GM04504 (cell line): ENCODE measurements around the gene PXYLP1.

Experiments
- DNase-seq: peaks from one replicate; pipeline ENCODE4 v3.0.0-alpha.2; 2012; ENCODE audit warnings: low read depth

The PXYLP1 gene

GRCh38 chr3:141328286-141329166, 96.9 kb downstream of the PXYLP1 start:
- no peak for DNase-seq

- no peak for DNase-seq
These were observed 98.6 kb downstream of the PXYLP1 start for GRCh38 chr3:141330235-141330634.

GRCh38 chr3:141330718-141331376, 99.2 kb downstream of the PXYLP1 start:
- no peak for DNase-seq

- peak; percentile 89 for DNase-seq
These were observed 100.0 kb downstream of the PXYLP1 start for GRCh38 chr3:141331377-141332318.

DNA sequence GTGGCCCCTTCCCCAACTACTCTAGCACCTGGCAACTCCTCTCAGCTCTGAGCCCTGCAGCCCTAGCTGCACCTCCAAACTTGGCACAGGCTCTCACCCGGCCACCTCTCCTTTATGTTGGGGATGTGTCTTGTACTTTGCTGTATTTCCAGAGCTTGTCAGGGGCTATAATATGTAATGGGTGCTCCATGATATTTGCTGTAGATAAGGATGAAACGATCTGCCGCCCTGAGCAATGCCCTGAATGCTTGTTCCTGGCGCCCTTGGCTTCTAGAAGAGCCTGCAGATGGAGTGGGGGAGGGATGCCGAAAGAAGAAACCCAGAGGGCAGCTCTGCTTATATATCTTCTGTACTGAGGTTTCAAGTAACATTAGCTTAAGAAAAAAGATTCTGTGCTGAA, 100.8 kb downstream of the PXYLP1 start:
- no peak for DNase-seq

GRCh38 chr3:141333836-141334626, 102.4 kb downstream of the PXYLP1 start:
- no peak for DNase-seq

DNA sequence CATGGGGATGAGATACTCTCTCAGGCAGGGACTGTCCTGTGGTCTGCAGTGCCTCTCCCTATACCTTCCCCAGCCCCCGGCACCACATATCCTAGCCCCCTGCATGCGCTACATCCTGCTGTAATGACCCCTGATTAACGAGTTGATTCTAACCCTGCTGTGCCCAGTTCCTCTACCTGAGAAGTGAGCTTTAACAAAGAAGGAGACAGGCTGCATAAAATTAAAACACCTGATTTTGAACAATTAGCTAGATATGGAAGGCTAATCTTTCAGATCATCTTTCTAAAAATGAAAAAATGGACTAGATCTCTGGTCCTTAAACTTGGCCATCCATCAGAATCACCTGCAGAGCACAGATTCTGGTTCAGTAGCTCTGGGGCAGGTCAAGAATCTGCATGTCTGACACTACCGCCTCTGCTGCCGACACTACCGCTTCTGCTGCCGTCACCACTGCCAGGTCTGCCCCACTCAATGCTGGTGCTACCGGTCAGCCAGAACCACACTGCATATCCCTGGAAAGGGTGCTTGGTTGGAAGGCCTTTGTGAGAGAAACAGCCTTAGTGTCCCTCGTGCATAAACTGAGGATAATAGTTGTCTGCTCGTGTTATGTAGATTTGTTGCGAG, 103.1 kb downstream of the PXYLP1 start:
- no peak for DNase-seq

GRCh38 chr3:141335531-141336061, 104.0 kb downstream of the PXYLP1 start:
- no peak for DNase-seq

DNA sequence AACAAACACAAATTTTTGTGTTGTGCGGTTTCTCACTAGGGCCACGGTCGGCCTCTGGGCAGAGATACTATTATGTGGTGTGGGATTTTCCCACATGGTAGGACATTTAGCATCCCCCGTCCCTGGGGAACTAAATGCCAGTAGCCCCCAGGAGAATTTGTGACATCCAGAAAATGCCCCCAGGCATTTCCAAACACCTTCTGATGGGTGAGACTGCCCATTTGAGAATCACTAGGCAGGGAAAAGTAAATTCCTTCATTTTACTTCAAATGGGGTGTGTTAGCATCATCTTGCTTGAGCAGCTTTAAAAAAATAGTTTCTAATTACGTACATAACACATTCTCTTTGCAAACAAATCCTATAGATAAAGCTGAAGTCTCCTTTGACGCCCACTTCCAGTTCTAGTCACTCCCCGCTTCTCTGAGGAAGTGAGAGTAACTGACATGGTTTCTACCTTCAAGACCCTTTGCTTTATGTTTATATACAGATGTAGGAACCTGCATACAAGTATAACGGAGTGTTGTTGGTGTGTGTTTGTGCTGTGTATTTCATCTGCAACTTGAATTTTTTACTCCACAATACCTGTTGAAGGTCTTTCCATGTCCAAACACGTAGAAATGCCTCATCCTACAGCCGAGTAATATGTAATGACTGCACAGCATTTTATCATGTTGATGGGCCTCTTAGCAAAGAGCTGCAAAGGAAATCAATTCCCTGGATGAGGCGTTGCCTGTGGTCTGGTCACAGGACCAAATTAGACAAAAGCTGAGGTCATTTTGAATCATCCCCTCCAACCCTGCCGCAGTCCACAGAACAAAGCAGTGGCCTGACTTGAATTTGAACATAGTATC, 105.3 kb downstream of the PXYLP1 start:
- DNase-seq: peak; percentile 59

GRCh38 chr3:141337523-141337854, 105.9 kb downstream of the PXYLP1 start:
- DNase-seq: no peak

GRCh38 chr3:141337991-141338390, 106.4 kb downstream of the PXYLP1 start:
- no peak for DNase-seq

- no peak for DNase-seq
These were observed 107.3 kb downstream of the PXYLP1 start for GRCh38 chr3:141338881-141339280.

- DNase-seq: no peak
These were observed 109.9 kb downstream of the PXYLP1 start for GRCh38 chr3:141341536-141341935.

GRCh38 chr3:141342386-141342785, 110.8 kb downstream of the PXYLP1 start:
- DNase-seq: no peak

- no peak for DNase-seq
These were observed 111.5 kb downstream of the PXYLP1 start for GRCh38 chr3:141343077-141343476.

GRCh38 chr3:141343865-141344271, 112.2 kb downstream of the PXYLP1 start:
- no peak for DNase-seq
